HG03139 (cell line): ENCODE results near the gene TMOD1.
"Not testable (repeated sequence)": the region's sequence is repeated elsewhere in the genome, so short reads cannot be mapped to it uniquely, and the experiment has no call there.

Experiments
- ATAC-seq: cut with Tn5 transposase; IDR thresholded peaks from one replicate; pipeline ENCODE4 v1.9.1; 2021; ENCODE audit not compliant: unreplicated experiment

The TMOD1 gene

GRCh38 chr9:97497558-97498375, 3.7 kb upstream of the TMOD1 start:
- ATAC-seq, result not testable (repeated sequence)

DNA sequence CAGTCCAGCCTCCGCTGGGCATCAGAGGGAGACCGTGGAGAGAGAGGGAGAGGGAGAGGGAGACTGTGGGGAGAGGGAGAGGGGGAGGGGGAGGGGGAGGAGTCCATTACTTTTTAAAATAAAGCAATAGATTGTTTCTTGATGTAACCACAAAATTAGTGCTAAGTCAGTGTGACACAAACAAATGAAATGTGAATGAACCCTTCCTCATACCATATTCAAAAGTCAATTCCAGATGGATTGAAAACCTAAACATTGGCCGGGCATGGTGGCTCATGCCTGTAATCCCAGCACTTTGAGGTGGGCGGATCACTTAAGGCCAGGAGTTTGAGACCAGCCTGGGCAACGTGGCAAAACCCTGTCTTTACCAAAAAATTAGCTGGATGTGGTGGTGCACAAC, 2.6 kb upstream of the TMOD1 start:
- ATAC-seq, result not testable (repeated sequence)

GRCh38 chr9:97500263-97500662, 1.2 kb upstream of the TMOD1 start:
- no peak for ATAC-seq

- ATAC-seq, result no peak
Measured at GRCh38 chr9:97500765-97501176, 695 bp upstream of the TMOD1 start.

- ATAC-seq, result peak; percentile 33
Measured at GRCh38 chr9:97501972-97502221, 431 bp downstream of the TMOD1 start.

GRCh38 chr9:97502222-97502983, 937 bp downstream of the TMOD1 start:
- no peak for ATAC-seq

GRCh38 chr9:97502984-97503861, 1.8 kb downstream of the TMOD1 start:
- no peak for ATAC-seq

DNA sequence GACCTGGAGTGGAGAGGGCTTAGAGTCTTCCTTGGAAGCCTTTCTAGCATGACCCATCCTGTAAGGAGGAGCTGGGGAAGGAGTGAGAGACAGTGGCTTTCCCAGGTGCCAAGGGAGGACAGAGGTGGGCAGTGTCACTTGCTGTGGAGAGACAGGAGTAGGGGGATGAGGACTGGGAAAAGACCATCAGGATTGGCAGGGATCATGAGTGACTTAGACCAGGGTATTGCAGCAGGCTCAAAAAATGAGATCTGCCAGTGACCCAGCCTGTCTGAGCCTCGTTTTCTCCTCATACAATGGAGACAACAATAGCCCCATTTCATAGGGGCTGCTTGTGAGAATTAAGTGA, 2.4 kb downstream of the TMOD1 start:
- ATAC-seq, result no peak

DNA sequence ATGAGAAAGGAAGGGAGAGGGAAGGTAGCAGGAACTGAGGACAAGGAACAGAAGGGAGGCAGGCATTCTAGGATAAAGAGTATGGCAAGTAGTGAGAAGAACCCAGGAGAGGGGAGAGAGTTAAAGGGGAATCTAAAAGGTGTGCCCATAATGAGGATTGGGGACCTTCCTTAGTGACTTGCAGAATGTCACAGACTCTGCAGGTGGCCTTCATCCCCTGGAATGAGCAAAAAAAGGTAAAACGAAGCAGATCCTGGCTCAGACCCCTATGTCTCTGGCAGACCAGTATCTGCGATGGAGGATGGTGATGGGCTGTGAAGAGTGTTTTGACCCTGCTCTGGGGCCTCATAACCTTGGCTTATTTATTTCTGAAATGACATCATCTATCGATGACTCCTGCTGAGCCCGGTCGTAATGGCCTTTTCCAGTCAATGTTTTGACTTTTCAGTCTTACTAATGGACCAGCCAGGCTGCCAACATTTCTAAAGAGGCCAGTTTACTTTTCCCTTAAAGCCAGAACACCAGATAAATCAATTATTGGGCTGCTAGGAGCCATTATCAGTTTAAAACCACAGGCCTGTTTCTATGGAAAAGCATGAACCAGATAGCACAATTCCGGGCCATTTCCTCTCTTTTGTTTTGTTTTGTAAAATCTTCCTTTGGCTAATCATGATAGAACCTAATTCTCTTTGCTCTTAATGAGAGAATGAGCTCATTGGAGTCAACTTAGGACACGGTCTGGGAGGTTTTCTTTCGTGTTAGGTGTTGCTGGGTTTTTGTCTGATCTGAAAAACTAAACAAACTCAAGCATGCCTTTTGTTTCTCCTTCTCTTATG, 3.1 kb downstream of the TMOD1 start:
- no peak for ATAC-seq

- ATAC-seq, result no peak
Measured at GRCh38 chr9:97505845-97506244, 4.4 kb downstream of the TMOD1 start.

- ATAC-seq, result no peak
Measured at GRCh38 chr9:97506306-97506705, 4.8 kb downstream of the TMOD1 start.

DNA sequence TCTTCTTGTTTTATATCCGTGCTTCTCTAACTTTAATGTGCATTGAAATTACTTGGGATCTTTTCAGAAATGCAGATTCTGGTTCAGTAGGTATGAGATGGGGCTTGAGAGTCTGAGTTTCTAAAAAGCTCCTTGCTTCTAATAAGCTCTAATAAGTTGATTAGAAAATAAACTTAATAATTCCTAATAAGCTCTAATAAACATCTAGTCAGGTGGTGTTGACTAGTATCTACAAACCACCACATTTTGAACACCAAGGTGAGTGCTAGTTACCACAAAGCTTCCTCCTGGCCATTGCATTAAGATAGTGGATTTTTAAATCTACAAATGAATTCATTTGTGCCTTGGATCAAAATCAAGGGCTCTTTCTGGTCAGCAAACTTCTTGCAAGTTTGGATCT, 5.3 kb downstream of the TMOD1 start:
- no peak for ATAC-seq

- no peak for ATAC-seq
Measured at GRCh38 chr9:97507428-97507984, 6.0 kb downstream of the TMOD1 start.

- ATAC-seq, result no peak
Measured at GRCh38 chr9:97508852-97509251, 7.4 kb downstream of the TMOD1 start.

DNA sequence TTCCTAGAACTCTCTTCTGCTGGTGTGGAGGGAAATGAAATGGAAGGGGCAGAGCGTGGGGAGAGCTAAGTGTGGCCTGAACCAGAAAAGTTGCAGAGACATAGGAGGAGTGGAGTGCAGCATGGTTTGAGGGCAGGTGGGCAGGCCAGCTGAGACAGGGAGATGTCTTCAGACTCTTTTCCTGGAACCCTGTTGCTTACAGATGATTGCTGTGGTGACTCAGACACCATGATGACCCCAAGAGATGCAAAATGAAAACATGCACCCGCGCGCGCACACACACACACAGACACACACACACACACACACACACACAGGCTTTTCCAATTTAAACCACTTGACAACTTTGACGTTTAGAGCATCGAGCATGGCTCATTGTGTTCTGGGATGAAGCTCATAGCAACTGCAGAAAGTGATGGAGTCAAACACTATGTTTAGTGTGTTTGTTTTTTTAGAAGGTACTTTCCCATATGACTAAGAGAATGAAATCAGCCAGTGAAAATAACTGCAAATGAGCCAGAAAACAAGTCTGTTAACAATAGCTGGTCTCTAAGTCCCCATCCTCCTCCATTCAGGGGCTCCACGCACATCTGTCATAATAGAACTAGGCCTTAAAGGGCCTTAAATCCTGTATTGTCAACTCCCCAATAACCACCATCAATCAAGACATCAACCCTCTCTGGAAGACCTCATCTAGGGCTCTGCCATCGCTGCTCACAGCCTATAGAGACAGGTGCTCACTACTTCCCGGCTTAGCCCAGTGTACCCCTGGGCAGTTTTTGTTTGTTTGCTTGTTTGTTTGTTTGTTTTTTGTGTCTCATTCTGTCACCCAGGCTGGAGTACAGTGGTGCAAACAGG, 9.6 kb downstream of the TMOD1 start:
- no peak for ATAC-seq

- ATAC-seq, result no peak
Measured at GRCh38 chr9:97511655-97512427, 10.4 kb downstream of the TMOD1 start.

DNA sequence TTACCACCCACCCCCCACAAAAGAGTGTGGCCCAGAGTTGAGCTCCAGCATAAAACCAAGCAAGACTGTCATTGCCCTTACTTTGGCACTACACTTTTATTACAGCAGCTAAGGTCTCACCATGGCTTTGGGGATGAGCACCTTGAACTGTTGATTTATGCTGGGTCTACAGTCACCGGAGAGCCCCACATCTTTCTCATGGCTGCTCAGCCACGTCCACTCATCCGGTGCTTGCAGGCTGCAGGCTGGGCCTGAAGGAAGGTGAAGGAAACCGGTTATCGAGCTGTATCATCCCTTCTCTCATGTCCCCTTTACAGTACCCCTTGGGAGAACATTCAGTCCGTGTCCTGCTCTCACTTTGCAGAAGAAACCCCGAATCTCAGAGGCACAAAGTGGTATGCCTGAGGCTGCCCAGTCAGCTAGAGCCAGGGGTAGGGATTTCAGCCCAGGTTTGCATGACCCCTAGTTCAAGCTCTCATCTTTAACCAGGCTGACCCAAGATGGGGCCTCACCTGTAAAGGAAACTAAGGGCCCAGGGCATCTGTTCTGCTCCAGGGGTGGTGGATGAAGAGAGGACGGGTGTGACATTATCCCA, 11.6 kb downstream of the TMOD1 start:
- ATAC-seq, result no peak

GRCh38 chr9:97514531-97514930, 13.1 kb downstream of the TMOD1 start:
- no peak for ATAC-seq
